Epithelial cell of proximal tubule (primary cell): ENCODE results near the gene ZCCHC14. TPM values are rescaled to one million over a fixed set of nuclear protein-coding genes. Genes with fewer than 3 reads are reported as not detected.

Experiments
- DNase-seq: peaks from one replicate; pipeline ENCODE4 v3.0.0-alpha.2; 2011; ENCODE audit warnings: low read depth
- H3K4me3 ChIP-seq: 2 replicates; pipeline ENCODE4 v1.5.1; 2011; ENCODE audit warnings: low read depth, mild to moderate bottlenecking, low read length
- CTCF ChIP-seq: conservative IDR thresholded peaks from 2 replicates; pipeline ENCODE4 v1.5.1; 2012; ENCODE audit warnings: low read depth, mild to moderate bottlenecking, low read length
- total RNA-seq: library from RNA; depleted of rRNA; stranded (reverse); fragments of >200 nt; gene quantifications from 2 replicates; pipeline ENCODE4 v1.2.3, GENCODE V29; 2015

ZCCHC14 gene
- total RNA-seq, 1 donor from 2014 or later: 11.8 TPM

GRCh38 chr16:87434146-87434667 is 58.6 kb downstream of the ZCCHC14 start:
- H3K4me3 ChIP-seq: no peak overlapping the region
- TF ChIP-seq CTCF: no peak
- DNase-seq: no peak

GRCh38 chr16:87432330-87432915 is 60.4 kb downstream of the ZCCHC14 start:
- DNase-seq: no peak
- TF ChIP-seq CTCF: no peak
- no peak overlapping the region for H3K4me3 ChIP-seq

GRCh38 chr16:87431926-87432325 is 60.9 kb downstream of the ZCCHC14 start:
- no peak overlapping the region for H3K4me3 ChIP-seq
- no peak for DNase-seq
- TF ChIP-seq CTCF: no peak

GRCh38 chr16:87426423-87427215 is 66.2 kb downstream of the ZCCHC14 start:
- no peak overlapping the region for H3K4me3 ChIP-seq
- TF ChIP-seq CTCF: no peak
- DNase-seq: no peak

GRCh38 chr16:87425941-87426340 is 66.9 kb downstream of the ZCCHC14 start:
- no peak for DNase-seq
- H3K4me3 ChIP-seq: no peak overlapping the region
- no peak for TF ChIP-seq CTCF

- no peak for TF ChIP-seq CTCF
- no peak overlapping the region for H3K4me3 ChIP-seq
- DNase-seq: no peak
Observed at GRCh38 chr16:87424266-87424665, 68.6 kb downstream of the ZCCHC14 start.

- no peak for DNase-seq
- H3K4me3 ChIP-seq: no peak overlapping the region
- TF ChIP-seq CTCF: no peak
Observed at GRCh38 chr16:87423429-87423828, 69.4 kb downstream of the ZCCHC14 start.
